HTR-8/SVneo (cell line): ENCODE results near the gene FBXO7.
A peak's percentile ranks its signal among the peaks of the same experiment; 100 is the strongest.
"Not testable (repeated sequence)": the region's sequence is repeated elsewhere in the genome, so short reads cannot be mapped to it uniquely, and the experiment has no call there.

ENCODE experiments used
- DNase-seq: peaks from one replicate; pipeline ENCODE4 v3.0.0; 2011; ENCODE audit warnings: low spot score, mixed read lengths; ENCODE audit not compliant: insufficient read length
- FAIRE-seq: peaks from 2 replicates; lab custom pipeline; 2011; peaks lifted over from hg19 to GRCh38; lab: Jason Lieb, UNC

Gene FBXO7

DNA sequence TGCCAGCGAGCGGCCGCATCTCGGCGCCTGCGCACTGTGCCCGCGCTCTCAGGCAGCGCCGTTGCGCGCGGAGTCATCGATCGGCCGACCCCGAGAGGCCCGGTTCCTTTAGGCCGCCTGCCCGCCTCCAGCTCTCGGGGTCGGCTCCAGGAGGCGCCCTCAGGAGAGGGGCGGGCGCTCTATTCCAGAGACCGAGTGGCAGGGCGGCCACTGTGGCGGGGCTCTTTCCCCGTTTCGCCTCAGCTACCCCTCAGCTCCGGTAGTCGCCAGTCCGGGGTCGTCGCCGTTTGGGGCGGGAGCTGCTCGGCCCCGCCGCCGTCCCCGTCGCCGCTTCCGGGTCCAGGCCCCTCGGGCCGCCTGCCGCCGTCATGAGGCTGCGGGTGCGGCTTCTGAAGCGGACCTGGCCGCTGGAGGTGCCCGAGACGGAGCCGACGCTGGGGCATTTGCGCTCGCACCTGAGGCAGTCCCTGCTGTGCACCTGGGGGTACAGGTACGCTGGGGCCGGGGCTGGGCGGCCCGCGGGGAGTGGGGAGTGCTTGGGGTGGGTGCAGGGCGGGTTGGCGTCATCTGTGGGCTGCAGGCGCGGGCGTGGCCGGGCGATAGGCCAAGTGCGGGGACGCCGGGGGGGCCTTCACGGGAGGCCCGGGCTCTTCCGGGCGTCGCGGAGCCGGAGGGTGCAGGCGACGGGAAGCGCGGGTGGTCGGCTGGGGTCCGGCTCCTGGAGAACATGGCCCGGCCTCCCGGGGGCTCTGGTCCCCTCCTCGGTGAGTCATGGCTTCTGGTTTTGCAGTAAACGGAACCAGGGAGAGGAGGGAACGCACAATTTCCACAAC is at the start of gene FBXO7:
FBXO7 (plus strand) TSS at position 177 of the 833 bp plus-strand sequence; CDS start at position 369, 192 bp downstream.
- FAIRE-seq: no peak
- DNase-seq: peak; percentile 25

DNA sequence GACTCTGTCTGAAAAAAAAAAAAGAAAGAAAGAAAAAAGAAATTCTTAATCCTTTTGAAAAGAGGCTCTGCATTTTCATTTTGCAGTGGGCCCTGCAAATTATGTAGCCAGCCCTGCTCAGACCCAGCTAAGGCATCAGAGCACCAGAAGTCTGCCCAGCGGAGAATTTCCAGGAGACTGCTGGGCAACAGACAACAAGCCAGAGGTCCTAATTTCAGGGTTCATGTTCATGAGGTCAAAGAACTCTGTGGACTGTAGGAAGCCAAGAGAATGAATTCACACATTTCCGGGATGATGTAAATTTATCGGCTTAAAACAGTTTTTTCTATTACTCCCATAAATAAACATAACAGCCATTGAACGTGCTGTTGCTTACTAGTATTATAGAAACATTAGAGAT is 47.7 kb upstream of the FBXO7 start:
- DNase-seq (no peak), FAIRE-seq (no peak)

GRCh38 chr22:32430352-32430751 is 44.3 kb upstream of the FBXO7 start:
- FAIRE-seq: no peak
- DNase-seq: no peak

GRCh38 chr22:32444068-32444467 is 30.5 kb upstream of the FBXO7 start:
- FAIRE-seq (no peak), DNase-seq (peak; percentile 8)

DNA sequence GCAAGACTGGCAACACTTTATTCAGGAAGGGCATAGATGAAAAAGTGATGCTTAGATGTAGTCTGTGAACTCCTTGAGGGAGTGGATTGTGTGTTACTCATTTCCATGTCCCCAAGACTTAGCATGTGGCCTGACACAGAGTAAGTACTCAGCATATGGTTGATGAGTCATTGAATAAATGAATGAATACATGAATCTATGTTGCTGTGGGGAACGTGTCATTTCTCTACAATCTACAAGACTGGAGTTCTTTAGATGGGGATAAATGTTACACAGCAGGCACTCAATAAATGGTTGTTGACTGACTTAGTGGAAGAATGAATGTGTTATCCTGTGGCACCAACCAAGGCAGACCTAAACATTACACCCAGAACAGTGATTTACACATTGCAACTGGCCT is 28.3 kb upstream of the FBXO7 start:
- FAIRE-seq: no peak
- DNase-seq: no peak

DNA sequence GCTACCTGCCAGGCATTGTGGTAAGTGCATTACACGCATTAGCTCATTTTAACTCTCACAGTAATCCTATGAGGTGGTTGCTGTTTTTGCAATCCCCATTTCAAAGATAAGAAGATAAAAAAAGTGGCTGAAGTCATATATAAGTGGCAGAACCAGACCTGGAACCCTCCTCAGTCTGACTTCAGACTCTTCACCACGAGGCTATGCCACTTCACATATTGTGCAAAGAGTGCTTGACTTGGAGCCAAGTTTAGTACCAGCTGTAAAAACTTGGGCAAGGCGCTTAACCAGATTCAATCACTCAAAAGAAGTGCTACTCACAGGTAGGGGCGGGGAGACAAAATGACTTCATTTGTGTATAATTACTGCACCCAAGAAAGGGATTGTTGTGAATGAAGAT is 25.6 kb upstream of the FBXO7 start:
- DNase-seq (no peak), FAIRE-seq (no peak)

- FAIRE-seq: no peak
- DNase-seq: no peak
Observed at GRCh38 chr22:32457031-32457430, 17.6 kb upstream of the FBXO7 start.

GRCh38 chr22:32462452-32462851 is 12.2 kb upstream of the FBXO7 start:
- FAIRE-seq: no peak
- DNase-seq: no peak

GRCh38 chr22:32465661-32466060 is 8.9 kb upstream of the FBXO7 start:
- no peak for FAIRE-seq
- no peak for DNase-seq

GRCh38 chr22:32466496-32466895 is 8.1 kb upstream of the FBXO7 start:
- no peak for FAIRE-seq
- DNase-seq: no peak

DNA sequence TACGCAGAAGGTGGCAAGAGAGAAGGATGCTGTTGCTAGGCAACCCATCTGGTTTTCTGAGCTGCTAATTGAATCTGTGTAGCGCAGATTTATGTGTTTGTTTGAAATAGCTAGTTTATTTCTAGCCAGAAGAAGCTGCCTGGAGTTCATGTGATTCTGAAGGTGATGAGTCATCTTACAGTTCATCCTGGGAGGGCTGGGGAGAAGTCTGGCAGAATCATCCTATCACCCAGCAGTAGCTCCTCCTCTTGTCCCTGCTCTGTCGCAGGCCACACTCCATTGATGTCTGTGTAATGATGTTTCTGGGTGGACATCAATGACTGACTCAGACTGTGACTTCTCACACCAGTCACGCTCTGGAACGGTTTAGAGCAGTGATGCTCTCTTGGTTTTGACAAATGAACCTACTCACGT is 4.8 kb upstream of the FBXO7 start:
- peak; percentile 9 for DNase-seq

DNA sequence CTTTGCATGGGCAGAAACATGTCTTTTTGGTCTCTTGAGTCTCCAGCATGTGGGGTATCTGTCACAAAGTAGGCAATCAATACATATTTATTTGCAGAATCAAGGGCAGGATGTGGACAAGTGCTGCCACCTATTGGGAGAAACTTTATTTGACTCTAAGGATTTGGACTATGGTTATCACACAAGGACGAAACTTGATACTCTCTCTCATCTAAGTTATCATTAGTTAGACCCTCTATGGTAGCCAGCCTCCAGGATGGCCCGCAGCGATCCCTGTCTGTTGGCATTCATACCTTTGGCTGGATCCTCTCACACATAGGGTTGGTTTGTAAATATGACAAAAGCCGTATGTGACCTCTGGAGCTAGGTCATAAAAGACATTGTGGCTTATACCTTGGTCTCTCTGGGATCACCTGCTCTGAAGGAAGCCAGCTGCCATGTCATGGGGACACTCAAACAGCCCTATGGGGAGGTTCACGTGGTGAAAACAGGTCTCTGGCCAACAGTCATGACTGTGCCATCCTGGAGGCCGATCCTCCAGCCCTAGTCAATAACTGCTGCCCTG is 1.1 kb upstream of the FBXO7 start:
- FAIRE-seq: no peak
- DNase-seq: peak; percentile 29

More for the DNA sequence above, 4.8 kb upstream of the FBXO7 start:
- no peak for FAIRE-seq

DNA sequence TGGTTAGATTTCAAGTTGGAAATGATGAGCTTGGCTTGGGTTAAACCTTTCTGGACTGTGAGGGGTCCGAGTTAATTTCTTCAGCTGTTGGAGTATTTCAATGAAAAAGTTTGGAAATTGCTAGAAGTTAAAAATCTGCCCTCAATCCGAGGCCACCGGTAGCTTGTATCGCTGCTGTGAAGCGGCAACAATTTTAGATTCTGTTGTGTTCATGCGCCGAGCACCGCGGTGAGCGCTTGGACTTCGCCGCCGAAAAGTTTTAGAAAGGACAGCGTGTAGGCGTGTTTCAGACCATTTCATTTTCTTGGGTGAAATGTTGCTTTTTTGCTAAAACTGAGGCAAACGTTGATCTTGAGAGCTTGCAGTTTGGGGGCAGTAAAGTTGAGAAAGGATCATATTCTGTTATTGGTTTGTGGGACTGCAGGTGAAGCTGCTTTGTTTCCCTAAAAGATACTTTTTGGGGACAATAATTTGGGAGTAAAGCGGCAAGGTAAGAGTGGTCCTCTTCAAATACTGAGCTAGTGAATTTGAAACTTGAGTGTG is 928 bp downstream of the FBXO7 start:
- no peak for DNase-seq
- no peak for FAIRE-seq

DNA sequence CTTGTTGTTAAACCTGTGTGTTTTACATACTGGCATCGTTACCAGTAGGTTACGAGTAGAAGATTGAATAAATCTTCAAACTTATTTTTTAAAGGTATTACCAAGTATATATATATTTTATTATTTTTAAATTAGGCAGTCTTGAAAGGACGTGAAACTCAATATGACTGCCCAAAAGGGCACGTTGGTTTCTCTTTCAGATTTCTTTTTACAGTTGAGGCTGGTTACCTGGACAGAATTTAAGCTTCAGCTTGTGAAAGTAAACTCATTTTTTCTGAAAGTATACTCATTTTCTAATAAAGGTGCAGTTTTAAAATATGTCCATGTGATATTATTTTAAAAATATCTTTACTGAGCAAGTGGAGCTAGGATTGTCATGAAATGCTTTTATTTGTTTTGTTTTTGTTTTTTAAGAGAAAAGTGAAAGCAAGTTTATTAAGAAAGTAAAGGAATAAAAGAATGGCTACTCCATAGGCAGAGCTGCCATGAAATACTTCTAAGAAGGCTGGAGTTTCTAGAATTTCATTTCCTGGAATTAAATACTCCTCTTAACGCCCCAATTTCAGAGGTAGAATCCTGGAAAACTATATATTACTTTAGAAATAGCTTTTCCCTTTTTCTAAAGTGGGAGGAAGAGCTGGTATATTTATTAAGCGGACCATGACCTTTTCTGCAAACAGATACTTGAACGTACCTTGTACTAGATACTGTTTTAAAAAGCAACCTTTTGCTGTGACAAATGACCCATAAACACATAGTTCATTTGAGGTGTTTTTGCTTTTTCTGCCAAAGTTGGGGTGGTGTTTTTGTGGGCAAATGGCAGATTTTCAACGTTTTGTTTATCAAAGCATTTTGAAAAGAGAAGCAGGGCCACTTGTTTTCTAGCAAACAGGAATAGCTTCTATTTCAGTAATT is 1.9 kb downstream of the FBXO7 start:
- DNase-seq (no peak), FAIRE-seq (no peak)

GRCh38 chr22:32477596-32477995 is 3.0 kb downstream of the FBXO7 start:
- DNase-seq (no peak), FAIRE-seq (no peak)

- DNase-seq, FAIRE-seq: not testable (repeated sequence)
Observed at GRCh38 chr22:32478552-32478951, 3.9 kb downstream of the FBXO7 start.

DNA sequence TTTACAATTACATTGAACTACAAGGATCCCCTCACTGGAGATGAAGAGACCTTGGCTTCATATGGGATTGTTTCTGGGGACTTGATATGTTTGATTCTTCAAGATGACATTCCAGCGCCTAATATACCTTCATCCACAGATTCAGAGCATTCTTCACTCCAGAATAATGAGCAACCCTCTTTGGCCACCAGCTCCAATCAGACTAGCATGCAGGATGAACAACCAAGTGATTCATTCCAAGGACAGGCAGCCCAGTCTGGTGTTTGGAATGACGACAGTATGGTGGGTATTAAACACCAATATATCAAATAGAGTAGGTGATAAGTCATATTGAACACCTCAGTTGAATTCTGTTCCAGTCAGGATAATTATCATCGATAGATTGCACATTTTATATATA is 4.4 kb downstream of the FBXO7 start:
- no peak for FAIRE-seq
- DNase-seq: no peak

DNA sequence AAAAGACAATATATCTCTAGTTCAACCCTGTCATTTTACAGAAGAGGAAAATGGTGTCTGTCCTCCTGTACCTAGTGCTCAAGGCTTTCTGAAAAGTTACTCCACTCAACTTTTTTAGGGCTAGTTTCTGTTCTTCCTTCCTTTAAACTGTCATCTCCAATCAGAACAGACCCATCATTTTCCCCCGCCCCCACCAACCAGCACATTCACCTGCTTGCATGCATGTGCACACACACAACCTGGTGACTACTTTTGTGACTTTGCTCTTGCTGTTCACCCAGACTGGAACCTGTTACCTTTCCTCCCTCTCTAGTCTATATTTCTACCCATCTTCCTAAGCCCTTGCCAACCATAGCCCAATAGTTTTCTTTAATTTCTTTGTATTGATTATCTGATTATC is 5.6 kb downstream of the FBXO7 start:
- DNase-seq: no peak
- no peak for FAIRE-seq

DNA sequence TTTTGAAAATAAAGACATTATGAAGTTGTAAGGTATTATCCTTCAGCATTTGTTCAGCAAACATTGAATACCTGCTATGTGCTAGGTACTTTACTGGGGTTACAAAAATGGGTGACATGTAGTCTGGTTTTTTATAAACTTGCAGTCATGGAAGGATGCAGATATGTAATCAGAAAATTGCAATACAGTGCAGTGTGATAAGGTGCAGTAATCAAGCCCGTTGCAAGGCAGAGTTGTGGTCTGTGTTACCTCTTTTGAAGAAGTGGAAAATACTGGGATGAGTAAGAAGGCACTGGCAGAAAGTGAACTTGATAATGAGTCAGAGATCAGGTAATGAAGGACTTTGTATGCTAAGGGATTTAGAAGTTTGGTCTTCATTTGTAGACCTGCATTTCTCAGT is 8.1 kb downstream of the FBXO7 start:
- no peak for DNase-seq
- no peak for FAIRE-seq

GRCh38 chr22:32486656-32487390 is 12.2 kb downstream of the FBXO7 start:
- no peak for FAIRE-seq
- no peak for DNase-seq
